Esophagus squamous epithelium (tissue), 4 donors: Measurements from ENCODE around the gene ACTR3.

Source experiments
- POLR2A ChIP-seq, 4 donors: fragments of 450-650 bp; IDR thresholded peaks; one replicate each; pipeline ENCODE4 v1.6.1; 2017; ENCODE audit warnings: antibody characterized with exemption in 4 of 4, mild to moderate bottlenecking in 4 of 4, moderate library complexity in 3 of 4
- TF ChIP-seq, protein P1 (sequence below), 6 experiments: fragments of 450-650 bp in 4 of 6; fragments of 200-600 bp in 2 of 6; sonication (generic) in 2 of 6; IDR thresholded peaks; one replicate each; pipeline ENCODE4 v1.5.1; 2016 to 2019; ENCODE audit warnings: antibody characterized with exemption in 6 of 6, mild to moderate bottlenecking in 4 of 6, moderate library complexity in 4 of 6

DNA sequence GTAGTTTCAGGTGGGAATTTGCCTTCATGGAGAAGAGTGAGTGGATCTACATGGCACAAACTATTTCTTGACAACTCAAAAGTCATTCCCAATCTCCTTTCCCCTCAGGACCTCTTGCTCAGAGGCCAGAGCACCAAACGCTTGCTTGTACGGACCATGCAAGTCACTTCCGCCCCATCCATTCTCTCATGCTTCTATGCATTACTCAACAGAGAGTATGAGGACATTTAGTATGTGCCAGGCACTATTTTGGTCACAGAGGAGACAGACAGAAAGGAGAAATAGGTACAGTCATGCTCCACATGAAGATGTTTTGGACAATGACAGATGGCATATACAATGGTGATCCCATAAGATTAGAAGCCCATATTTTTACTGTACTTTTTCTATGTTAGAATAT is 117.5 kb downstream of the ACTR3 start:
- TF ChIP-seq, protein P1, sequence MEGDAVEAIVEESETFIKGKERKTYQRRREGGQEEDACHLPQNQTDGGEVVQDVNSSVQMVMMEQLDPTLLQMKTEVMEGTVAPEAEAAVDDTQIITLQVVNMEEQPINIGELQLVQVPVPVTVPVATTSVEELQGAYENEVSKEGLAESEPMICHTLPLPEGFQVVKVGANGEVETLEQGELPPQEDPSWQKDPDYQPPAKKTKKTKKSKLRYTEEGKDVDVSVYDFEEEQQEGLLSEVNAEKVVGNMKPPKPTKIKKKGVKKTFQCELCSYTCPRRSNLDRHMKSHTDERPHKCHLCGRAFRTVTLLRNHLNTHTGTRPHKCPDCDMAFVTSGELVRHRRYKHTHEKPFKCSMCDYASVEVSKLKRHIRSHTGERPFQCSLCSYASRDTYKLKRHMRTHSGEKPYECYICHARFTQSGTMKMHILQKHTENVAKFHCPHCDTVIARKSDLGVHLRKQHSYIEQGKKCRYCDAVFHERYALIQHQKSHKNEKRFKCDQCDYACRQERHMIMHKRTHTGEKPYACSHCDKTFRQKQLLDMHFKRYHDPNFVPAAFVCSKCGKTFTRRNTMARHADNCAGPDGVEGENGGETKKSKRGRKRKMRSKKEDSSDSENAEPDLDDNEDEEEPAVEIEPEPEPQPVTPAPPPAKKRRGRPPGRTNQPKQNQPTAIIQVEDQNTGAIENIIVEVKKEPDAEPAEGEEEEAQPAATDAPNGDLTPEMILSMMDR (IDR thresholded peaks at IDR 0.05): no peak
- no peak for TF ChIP-seq POLR2A (IDR thresholded peaks at IDR 0.05)
